Neural cell (in vitro differentiated cells): ENCODE results near the gene HMCN2.

Source experiments
- EZH2 ChIP-seq: fragments of 200-600, 300-800 bp; shearing (Covaris generic), sonication (generic); IDR thresholded peaks from 2 replicates; pipeline ENCODE4 v1.6.1; 2014; ENCODE audit warnings: antibody characterized with exemption, low read length, borderline replicate concordance, mild to moderate bottlenecking; ENCODE audit not compliant: insufficient read depth, poor library complexity, severe bottlenecking
- MXI1 ChIP-seq: fragments of 450-650 bp; conservative IDR thresholded peaks from 2 replicates; pipeline ENCODE4 v1.6.1; 2014; ENCODE audit warnings: antibody characterized with exemption, mild to moderate bottlenecking; ENCODE audit not compliant: poor library complexity, severe bottlenecking
- RAD21 ChIP-seq: fragments of 450-650 bp; conservative IDR thresholded peaks from 2 replicates; pipeline ENCODE4 v1.6.1; 2014; ENCODE audit warnings: antibody characterized with exemption, mild to moderate bottlenecking, moderate library complexity
- TF ChIP-seq, protein P1 (sequence below): fragments of 450-650 bp; IDR thresholded peaks from 2 replicates; pipeline ENCODE4 v1.5.1; 2014; ENCODE audit warnings: antibody characterized with exemption, mild to moderate bottlenecking, moderate library complexity; ENCODE audit not compliant: poor library complexity, severe bottlenecking

DNA sequence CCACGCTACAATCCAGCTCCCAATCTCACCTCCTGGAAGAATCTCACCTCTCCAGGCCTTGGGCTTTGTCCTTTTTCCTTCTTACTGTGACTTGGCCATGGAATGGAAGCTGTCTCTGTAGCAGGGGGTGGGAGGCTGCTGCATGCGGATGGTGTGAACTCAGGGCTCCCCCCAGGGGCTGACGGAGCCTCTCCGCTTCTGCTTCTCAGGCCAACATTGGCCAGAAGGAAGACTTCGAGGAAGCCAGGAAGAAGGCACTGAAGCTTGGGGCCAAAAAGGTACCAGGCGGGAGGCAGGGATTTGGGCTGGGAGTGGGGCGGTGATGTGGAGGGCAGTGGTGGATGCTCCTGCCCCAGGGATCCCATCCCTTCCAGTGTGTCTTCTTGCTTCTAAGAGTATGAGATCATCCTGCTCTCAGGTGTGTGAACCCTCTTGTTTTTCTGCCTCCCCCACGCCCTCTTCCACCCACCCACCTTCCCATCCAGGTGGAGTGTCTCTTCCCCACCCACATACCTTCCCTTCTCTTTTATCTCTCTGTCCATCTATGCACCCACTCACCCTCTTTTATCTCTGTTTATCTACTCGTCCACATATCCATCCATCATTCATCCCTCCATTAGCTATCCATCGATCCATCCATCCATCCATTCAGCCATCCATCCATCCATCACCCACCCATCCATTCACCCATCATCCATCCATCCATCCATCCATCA, 188.7 kb downstream of the HMCN2 start:
- TF ChIP-seq, protein P1, sequence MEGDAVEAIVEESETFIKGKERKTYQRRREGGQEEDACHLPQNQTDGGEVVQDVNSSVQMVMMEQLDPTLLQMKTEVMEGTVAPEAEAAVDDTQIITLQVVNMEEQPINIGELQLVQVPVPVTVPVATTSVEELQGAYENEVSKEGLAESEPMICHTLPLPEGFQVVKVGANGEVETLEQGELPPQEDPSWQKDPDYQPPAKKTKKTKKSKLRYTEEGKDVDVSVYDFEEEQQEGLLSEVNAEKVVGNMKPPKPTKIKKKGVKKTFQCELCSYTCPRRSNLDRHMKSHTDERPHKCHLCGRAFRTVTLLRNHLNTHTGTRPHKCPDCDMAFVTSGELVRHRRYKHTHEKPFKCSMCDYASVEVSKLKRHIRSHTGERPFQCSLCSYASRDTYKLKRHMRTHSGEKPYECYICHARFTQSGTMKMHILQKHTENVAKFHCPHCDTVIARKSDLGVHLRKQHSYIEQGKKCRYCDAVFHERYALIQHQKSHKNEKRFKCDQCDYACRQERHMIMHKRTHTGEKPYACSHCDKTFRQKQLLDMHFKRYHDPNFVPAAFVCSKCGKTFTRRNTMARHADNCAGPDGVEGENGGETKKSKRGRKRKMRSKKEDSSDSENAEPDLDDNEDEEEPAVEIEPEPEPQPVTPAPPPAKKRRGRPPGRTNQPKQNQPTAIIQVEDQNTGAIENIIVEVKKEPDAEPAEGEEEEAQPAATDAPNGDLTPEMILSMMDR, result no peak
- no peak for TF ChIP-seq EZH2
- no peak for TF ChIP-seq RAD21
- no peak for TF ChIP-seq MXI1
